ENCODE measurements around the gene GPX6. TPM values are rescaled to one million over a fixed set of nuclear protein-coding genes. Genes with fewer than 3 reads are reported as not detected.

GPX6 gene
- total and polyA plus RNA-seq, 2 of the 13 experiments (the other 11 are each of a cell fraction or from before 2014, with no cell fraction given) = not detected

GRCh38 chr6:28542440-28543296, 27.1 kb upstream of the GPX6 start:
- POLR2A ChIA-PET = interaction anchor here (0.8 to 1.9 kb wide), 4 partner anchors 8 to 47 kb away, joined by 3 to 7 read pairs (median 4); a partner anchor contains a TSS
- peak; percentile 84 for ATAC-seq
- TF ChIP-seq NFYC (CRISPR knock-in tag; IDR thresholded peaks at IDR 0.05) (no peak), DDIT3 (CRISPR knock-in tag; IDR thresholded peaks at IDR 0.05) (no peak), TBL1XR1 (IDR thresholded peaks at IDR 0.05; ENCODE audit: borderline replicate concordance, low read length, partially characterized antibody) (no peak), NCOA2 (CRISPR knock-in tag; IDR thresholded peaks at IDR 0.05) (0 out of 2 replicates have a peak, but pooled peaks have one; percentile 10), ZNF577 (CRISPR knock-in tag; IDR thresholded peaks at IDR 0.05; ENCODE audit: borderline replicate concordance, low read depth) (no peak; the same call in 1 of the 2 replicates), ZNF550 (CRISPR knock-in tag; IDR thresholded peaks at IDR 0.05; ENCODE audit: borderline replicate concordance) (no peak), ZSCAN5A (CRISPR knock-in tag; IDR thresholded peaks at IDR 0.05; ENCODE audit: borderline replicate concordance) (peak; percentile 65; the same call in 1 of the 2 replicates), KDM3A (CRISPR knock-in tag; IDR thresholded peaks at IDR 0.05; ENCODE audit: low read depth) (no peak), TBP (CRISPR knock-in tag; IDR thresholded peaks at IDR 0.05) (no peak), TFE3 (CRISPR knock-in tag; IDR thresholded peaks at IDR 0.05) (peak; percentile 44; the same call in 1 of the 2 replicates), AKAP8 (CRISPR knock-in tag; IDR thresholded peaks at IDR 0.05) (no peak), PLRG1 (conservative IDR thresholded peaks at IDR 0.05) (no peak), ZNF292 (CRISPR knock-in tag; IDR thresholded peaks at IDR 0.05; ENCODE audit: borderline replicate concordance, low read depth) (no peak), TERF1 (CRISPR knock-in tag; IDR thresholded peaks at IDR 0.05) (no peak), KDM6A (CRISPR knock-in tag; IDR thresholded peaks at IDR 0.05; ENCODE audit: low read depth) (no peak), SP140L (CRISPR knock-in tag; IDR thresholded peaks at IDR 0.05; ENCODE audit: borderline replicate concordance) (no peak; the same call in 1 of the 2 replicates), JARID2 (CRISPR knock-in tag; IDR thresholded peaks at IDR 0.05; ENCODE audit: insufficient replicate concordance) (no peak), TCF12 (IDR thresholded peaks at IDR 0.05) (no peak), TCF12 (CRISPR knock-in tag; IDR thresholded peaks at IDR 0.05) (no peak), ZKSCAN8 (CRISPR knock-in tag; IDR thresholded peaks at IDR 0.05; ENCODE audit: borderline replicate concordance) (no peak)

More at GRCh38 chr6:28542440-28543296, 27.1 kb upstream of the GPX6 start:
- peak overlapping the region; percentile 29 for H2AFZ ChIP-seq (ENCODE audit: low read length)
- no peaks in the 10 kb centered on the region for H3K79me2 ChIP-seq (ENCODE audit: insufficient read depth, low read length)
- no peaks in the 10 kb centered on the region for H4K20me1 ChIP-seq (ENCODE audit: insufficient read depth, low read length)
- peak; percentile 80 for DNase-seq (ENCODE audit: low spot score)
- peak overlapping the region; percentile 99 for H3K4me2 ChIP-seq (ENCODE audit: low read depth, low read length)
- H3K27ac ChIP-seq (ENCODE audit: extremely low read length, insufficient read depth, low read length) = no peak overlapping the region
- peaks cover 0 to 3% of the 10 kb centered on the region in 2 experiments; a peak in 2 of 5 replicates for H3K27me3 ChIP-seq (ENCODE audit: control insufficient read depth in 1 of 2, insufficient read depth in 2 of 2, low read length in 2 of 2)
- WGBS (ENCODE audit: low lambda C conversion rate) = 27% methylated on average over 28 of the region's 30 CpGs
- peaks cover 22% of the 10 kb centered on the region for H3K4me1 ChIP-seq (ENCODE audit: insufficient read depth, low read length)
- peak overlapping the region; percentile 53 to 76 (median 64) for H3K4me3 ChIP-seq (replicated peaks in 1 of 3; ENCODE audit: insufficient read depth in 1 of 3, low read depth in 2 of 3, low read length in 3 of 3)
- H3K36me3 ChIP-seq (replicated peaks in 1 of 2; ENCODE audit: control insufficient read depth in 1 of 2, insufficient read depth in 2 of 2, low read length in 2 of 2) = no peaks in the 10 kb centered on the region
- H3K9ac ChIP-seq (ENCODE audit: insufficient read depth, low read depth, low read length) = no peak overlapping the region
- in situ Hi-C loops (cut with HindIII; ENCODE audit: extremely low pct_ligation_motif_present, low pct_unique_long_range_greater_than_20kb) = no loop called here
- CTCF ChIA-PET (ENCODE audit: low intra/inter-chr PET ratio, low total read pairs) = interaction anchor here (1.5 kb wide), 1 partner anchor 143 kb away, joined by 4 read pairs; the partner anchor contains the start of gene ZSCAN12
- no peaks in the 10 kb centered on the region for H3K9me3 ChIP-seq (ENCODE audit: low read length)
- intact Hi-C loops (cut with micrococcal nuclease; ENCODE audit: unreplicated experiment) = loop anchor here (1.0 to 5.0 kb wide), 5 partner anchors 45 to 161 kb away; partner anchors contain the start of gene ZSCAN12
- BruUV-seq (replicated peaks) = TSS peak; percentile 99
- FAIRE-seq = peak; percentile 72
